ENCODE data around the gene CSNK1A1L. TPM values are rescaled to one million over a fixed set of nuclear protein-coding genes. Genes with fewer than 3 reads are reported as not detected.

The CSNK1A1L gene
- total and polyA plus RNA-seq, 2 donors from 2014 or later, result not detected

- Histone ChIP-seq H3K4me3 (ENCODE audit: low read length in 3 of 3) (no peak overlapping the region), H3K4me1 (ENCODE audit: control insufficient read depth in 2 of 3, insufficient read depth in 2 of 3, low read depth in 1 of 3, low read length in 3 of 3) (no peaks in the 10 kb centered on the region), H3K9me3 (ENCODE audit: control insufficient read depth in 2 of 3, insufficient read depth in 1 of 3, low read length in 3 of 3) (no peaks in the 10 kb centered on the region), H3K36me3 (ENCODE audit: control insufficient read depth in 2 of 3, insufficient read depth in 3 of 3, low read length in 3 of 3) (no peaks in the 10 kb centered on the region), H3K27ac (ENCODE audit: low read depth in 2 of 2, low read length in 2 of 2) (no peak overlapping the region), H3K27me3 (ENCODE audit: control insufficient read depth, insufficient read depth, low read length) (no peaks in the 10 kb centered on the region), H3K9ac (ENCODE audit: low read length in 3 of 3) (no peak overlapping the region)
- TF ChIP-seq, protein P1, sequence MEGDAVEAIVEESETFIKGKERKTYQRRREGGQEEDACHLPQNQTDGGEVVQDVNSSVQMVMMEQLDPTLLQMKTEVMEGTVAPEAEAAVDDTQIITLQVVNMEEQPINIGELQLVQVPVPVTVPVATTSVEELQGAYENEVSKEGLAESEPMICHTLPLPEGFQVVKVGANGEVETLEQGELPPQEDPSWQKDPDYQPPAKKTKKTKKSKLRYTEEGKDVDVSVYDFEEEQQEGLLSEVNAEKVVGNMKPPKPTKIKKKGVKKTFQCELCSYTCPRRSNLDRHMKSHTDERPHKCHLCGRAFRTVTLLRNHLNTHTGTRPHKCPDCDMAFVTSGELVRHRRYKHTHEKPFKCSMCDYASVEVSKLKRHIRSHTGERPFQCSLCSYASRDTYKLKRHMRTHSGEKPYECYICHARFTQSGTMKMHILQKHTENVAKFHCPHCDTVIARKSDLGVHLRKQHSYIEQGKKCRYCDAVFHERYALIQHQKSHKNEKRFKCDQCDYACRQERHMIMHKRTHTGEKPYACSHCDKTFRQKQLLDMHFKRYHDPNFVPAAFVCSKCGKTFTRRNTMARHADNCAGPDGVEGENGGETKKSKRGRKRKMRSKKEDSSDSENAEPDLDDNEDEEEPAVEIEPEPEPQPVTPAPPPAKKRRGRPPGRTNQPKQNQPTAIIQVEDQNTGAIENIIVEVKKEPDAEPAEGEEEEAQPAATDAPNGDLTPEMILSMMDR (IDR thresholded peaks at IDR 0.05; ENCODE audit: borderline replicate concordance, extremely low read depth, insufficient read depth), result no peak
- intact Hi-C loops (cut with DNase I), result no loop called here
- no peak for FAIRE-seq
- DNase-seq, result no peak
These were observed 4.3 kb downstream of the CSNK1A1L start for GRCh38 chr13:37101201-37101600.

- intact Hi-C loops (cut with DNase I), result no loop called here
- H3K4me1 ChIP-seq (ENCODE audit: control insufficient read depth in 2 of 3, insufficient read depth in 2 of 3, low read depth in 1 of 3, low read length in 3 of 3), result no peaks in the 10 kb centered on the region
- DNase-seq (no peak), FAIRE-seq (no peak)
- TF ChIP-seq, protein P1 (IDR thresholded peaks at IDR 0.05; ENCODE audit: borderline replicate concordance, extremely low read depth, insufficient read depth), result no peak
- H3K9ac ChIP-seq (ENCODE audit: low read length in 3 of 3), result no peak overlapping the region
- no peak overlapping the region for H3K27ac ChIP-seq (ENCODE audit: low read depth in 2 of 2, low read length in 2 of 2)
- H3K27me3 ChIP-seq (ENCODE audit: control insufficient read depth, insufficient read depth, low read length), result no peaks in the 10 kb centered on the region
- H3K36me3 ChIP-seq (ENCODE audit: control insufficient read depth in 2 of 3, insufficient read depth in 3 of 3, low read length in 3 of 3), result no peaks in the 10 kb centered on the region
- H3K4me3 ChIP-seq (ENCODE audit: low read length in 3 of 3), result no peak overlapping the region
- H3K9me3 ChIP-seq (ENCODE audit: control insufficient read depth in 2 of 3, insufficient read depth in 1 of 3, low read length in 3 of 3), result no peaks in the 10 kb centered on the region
These were observed 4.7 kb downstream of the CSNK1A1L start for GRCh38 chr13:37100731-37101130.

GRCh38 chr13:37097076-37097475, 8.4 kb downstream of the CSNK1A1L start:
- H3K27me3 ChIP-seq (ENCODE audit: control insufficient read depth, insufficient read depth, low read length), result no peaks in the 10 kb centered on the region
- no peak overlapping the region for H3K9ac ChIP-seq (ENCODE audit: low read length in 3 of 3)
- DNase-seq (no peak), FAIRE-seq (no peak)
- TF ChIP-seq, protein P1 (IDR thresholded peaks at IDR 0.05; ENCODE audit: borderline replicate concordance, extremely low read depth, insufficient read depth), result no peak
- intact Hi-C loops (cut with DNase I), result no loop called here
- no peaks in the 10 kb centered on the region for H3K36me3 ChIP-seq (ENCODE audit: control insufficient read depth in 2 of 3, insufficient read depth in 3 of 3, low read length in 3 of 3)
- no peak overlapping the region for H3K4me3 ChIP-seq (ENCODE audit: low read length in 3 of 3)
- H3K4me1 ChIP-seq (ENCODE audit: control insufficient read depth in 2 of 3, insufficient read depth in 2 of 3, low read depth in 1 of 3, low read length in 3 of 3), result no peaks in the 10 kb centered on the region
- no peaks in the 10 kb centered on the region for H3K9me3 ChIP-seq (ENCODE audit: control insufficient read depth in 2 of 3, insufficient read depth in 1 of 3, low read length in 3 of 3)
- H3K27ac ChIP-seq (ENCODE audit: low read depth in 2 of 2, low read length in 2 of 2), result no peak overlapping the region

- DNase-seq (no peak), FAIRE-seq (no peak)
- no peaks in the 10 kb centered on the region for H3K36me3 ChIP-seq (ENCODE audit: control insufficient read depth in 2 of 3, insufficient read depth in 3 of 3, low read length in 3 of 3)
- intact Hi-C loops (cut with DNase I), result no loop called here
- H3K9me3 ChIP-seq (ENCODE audit: control insufficient read depth in 2 of 3, insufficient read depth in 1 of 3, low read length in 3 of 3), result no peaks in the 10 kb centered on the region
- no peak overlapping the region for H3K4me3 ChIP-seq (ENCODE audit: low read length in 3 of 3)
- TF ChIP-seq, protein P1 (IDR thresholded peaks at IDR 0.05; ENCODE audit: borderline replicate concordance, extremely low read depth, insufficient read depth), result no peak
- no peaks in the 10 kb centered on the region for H3K4me1 ChIP-seq (ENCODE audit: control insufficient read depth in 2 of 3, insufficient read depth in 2 of 3, low read depth in 1 of 3, low read length in 3 of 3)
- H3K9ac ChIP-seq (ENCODE audit: low read length in 3 of 3), result no peak overlapping the region
- no peak overlapping the region for H3K27ac ChIP-seq (ENCODE audit: low read depth in 2 of 2, low read length in 2 of 2)
- H3K27me3 ChIP-seq (ENCODE audit: control insufficient read depth, insufficient read depth, low read length), result no peaks in the 10 kb centered on the region
These were observed 10.6 kb downstream of the CSNK1A1L start for GRCh38 chr13:37094840-37095239.
